Mucosa of rectum (tissue), 2 donors: ENCODE results near the gene ATG13.
A peak's percentile ranks its signal among the peaks of the same experiment; 100 is the strongest.
"Not testable (repeated sequence)": the region's sequence is repeated elsewhere in the genome, so short reads cannot be mapped to it uniquely, and the experiment has no call there.

Experiments used
- H3K27ac ChIP-seq, 2 donors: one replicate each; pipeline ENCODE4 v1.7.0; 2013; ENCODE audit warnings: inconsistent platforms in 2 of 2, low read depth in 2 of 2, low read length in 2 of 2
- H3K27me3 ChIP-seq, 2 donors: one replicate each; pipeline ENCODE4 v1.7.0; 2013; ENCODE audit warnings: low read length in 2 of 2; ENCODE audit not compliant: control insufficient read depth in 2 of 2, insufficient read depth in 2 of 2
- H3K36me3 ChIP-seq, 2 donors: one replicate each; pipeline ENCODE4 v1.7.0; 2013; ENCODE audit warnings: low read length in 2 of 2; ENCODE audit not compliant: control insufficient read depth in 2 of 2, insufficient read depth in 2 of 2
- H3K4me1 ChIP-seq, 2 donors: one replicate each; pipeline ENCODE4 v1.7.0; 2013; ENCODE audit warnings: low read length in 2 of 2, mild to moderate bottlenecking in 1 of 2; ENCODE audit not compliant: control insufficient read depth in 2 of 2, insufficient read depth in 2 of 2
- H3K4me3 ChIP-seq, 2 donors: one replicate each; pipeline ENCODE4 v1.7.0; 2013; ENCODE audit warnings: low read length in 2 of 2
- H3K9ac ChIP-seq, 2 donors: one replicate each; pipeline ENCODE4 v1.7.0; 2013; ENCODE audit warnings: low read length in 2 of 2, low read depth in 1 of 2, mild to moderate bottlenecking in 1 of 2
- H3K9me3 ChIP-seq, 2 donors: one replicate each; pipeline ENCODE4 v1.7.0; 2013; ENCODE audit warnings: low read length in 2 of 2; ENCODE audit not compliant: control insufficient read depth in 2 of 2
- donor health status: healthy.
- donor health status: Normal muscosa, but diverticular disease.

ATG13 gene

DNA sequence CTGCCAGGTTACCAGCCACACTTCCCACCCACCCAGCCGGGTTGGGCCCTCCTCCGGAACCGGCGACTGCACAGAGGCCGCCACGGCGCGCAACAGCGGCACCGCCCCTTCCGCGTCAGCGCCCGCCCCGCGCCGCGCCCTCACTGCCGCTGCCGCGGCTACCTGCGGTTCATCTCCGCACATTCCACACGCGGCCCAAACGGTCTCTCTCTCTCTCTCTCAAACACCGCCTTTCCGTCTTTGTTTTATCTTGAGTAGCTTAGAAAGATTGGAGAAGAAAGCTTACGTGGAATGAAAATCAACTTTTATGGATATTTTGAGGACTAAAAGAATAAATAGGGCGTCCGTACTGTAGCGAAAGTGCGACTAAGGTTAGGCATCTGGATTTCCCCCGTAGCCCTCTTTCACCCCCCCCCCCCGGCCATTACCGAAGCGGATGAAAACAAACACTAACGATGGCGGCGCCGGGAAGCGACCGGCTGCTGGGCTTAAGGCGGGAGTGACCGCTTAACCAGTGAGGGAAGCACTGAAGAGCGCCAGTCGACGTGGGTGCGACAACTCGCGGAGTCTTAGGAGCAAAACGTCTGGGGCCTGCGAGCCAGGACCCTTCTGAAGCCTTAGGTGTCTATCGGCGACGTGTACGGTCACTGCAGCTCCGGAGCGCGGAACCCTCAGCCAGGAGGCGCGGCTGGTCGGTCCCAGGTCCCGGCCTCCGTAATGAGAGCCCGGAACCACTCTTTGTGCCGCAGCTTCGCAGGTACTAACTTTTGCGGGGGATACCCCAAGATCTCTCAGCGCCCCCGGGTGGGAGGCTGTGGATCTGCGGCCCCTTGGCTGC lies at the start of gene ATG13, which contains the start of gene HARBI1:
Gene ATG13, plus strand, starts transcription at position 420 of the 838 bp plus-strand sequence. CDS start 26,739 bp downstream, outside the sequence.
Gene HARBI1, minus strand, starts transcription at position 94 of the 838 bp plus-strand sequence. CDS start 990 bp downstream, outside the sequence.
- H3K36me3 ChIP-seq: peaks cover 0 to 5% of the 10 kb centered on the region in 2 donors
- H3K27me3 ChIP-seq: no peaks in the 10 kb centered on the region
- H3K9me3 ChIP-seq: no peaks in the 10 kb centered on the region
- peak within 1 kb of the TSS; percentile 92 to 97 for H3K4me3 ChIP-seq
- peak within 1 kb of the TSS; percentile 97 to 98 for H3K27ac ChIP-seq
- peaks cover 7 to 18% of the 10 kb centered on the region in 2 donors for H3K4me1 ChIP-seq
- peak within 1 kb of the TSS; percentile 96 to 99 for H3K9ac ChIP-seq

DNA sequence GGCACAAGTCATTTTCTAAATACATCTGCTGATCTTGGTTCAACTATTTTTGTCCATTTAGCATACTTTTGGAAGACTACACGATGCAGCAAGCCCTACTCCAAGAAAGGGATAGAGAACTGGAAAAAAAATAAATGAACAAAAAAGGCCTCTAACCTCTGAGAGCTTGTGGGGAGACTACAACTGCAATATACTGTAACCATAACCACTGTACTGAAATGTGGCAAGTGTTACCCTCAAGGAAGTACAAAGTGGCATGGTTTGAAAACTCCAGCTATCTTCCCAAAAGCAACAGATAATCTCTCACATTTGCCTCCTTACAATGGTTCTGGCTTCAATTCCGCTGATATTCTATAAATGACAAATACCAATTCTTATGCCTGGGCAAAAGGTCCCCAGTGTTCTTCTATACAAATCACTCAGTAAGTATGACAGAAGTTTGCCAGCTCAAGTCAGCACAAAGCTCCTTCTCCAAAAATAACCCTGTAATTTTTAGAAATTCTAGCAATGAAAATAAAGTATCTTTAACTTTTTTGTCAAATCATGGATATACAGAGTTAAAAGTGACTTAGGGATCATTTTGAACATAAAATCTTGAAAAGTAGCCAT lies 46.5 kb upstream of the ATG13 start:
- no peaks in the 10 kb centered on the region for H3K4me1 ChIP-seq
- no peaks in the 10 kb centered on the region for H3K36me3 ChIP-seq
- H3K9me3 ChIP-seq: no peaks in the 10 kb centered on the region
- H3K27me3 ChIP-seq: no peaks in the 10 kb centered on the region
- no peak overlapping the region for H3K4me3 ChIP-seq
- H3K9ac ChIP-seq: no peak overlapping the region
- H3K27ac ChIP-seq: no peak overlapping the region

DNA sequence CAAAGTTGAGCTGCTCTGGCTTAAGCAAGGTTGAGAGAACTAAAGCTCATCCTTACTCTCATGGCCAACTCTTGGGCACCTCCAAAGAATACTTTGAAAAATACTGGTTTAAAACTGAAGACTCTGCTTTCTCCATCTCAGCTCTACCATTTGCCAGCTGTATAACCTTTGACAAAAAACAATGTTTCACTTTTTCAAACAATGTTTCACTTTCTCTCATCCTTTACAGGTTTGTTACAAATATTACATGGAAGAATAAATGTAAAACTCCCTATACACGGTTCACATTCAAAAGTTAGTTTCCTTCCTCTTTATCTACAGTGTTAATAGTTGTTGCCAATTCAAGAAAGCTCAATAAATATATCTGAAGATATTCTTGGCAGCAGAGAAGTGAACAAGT lies 42.7 kb upstream of the ATG13 start:
- no peak overlapping the region for H3K4me3 ChIP-seq
- H3K9me3 ChIP-seq: no peaks in the 10 kb centered on the region
- no peak overlapping the region for H3K9ac ChIP-seq
- no peaks in the 10 kb centered on the region for H3K4me1 ChIP-seq
- H3K27ac ChIP-seq: no peak overlapping the region
- no peaks in the 10 kb centered on the region for H3K36me3 ChIP-seq
- H3K27me3 ChIP-seq: no peaks in the 10 kb centered on the region

GRCh38 chr11:46577058-46577457 lies 40.3 kb upstream of the ATG13 start:
- Histone ChIP-seq H3K4me3 (no peak overlapping the region), H3K9ac (no peak overlapping the region), H3K27me3 (no peaks in the 10 kb centered on the region), H3K4me1 (peaks cover 0 to 2% of the 10 kb centered on the region in 2 donors), H3K36me3 (no peaks in the 10 kb centered on the region), H3K9me3 (no peaks in the 10 kb centered on the region), H3K27ac (no peak overlapping the region)

GRCh38 chr11:46582588-46582987 lies 34.8 kb upstream of the ATG13 start:
- H3K9ac ChIP-seq: no peak overlapping the region
- H3K4me1 ChIP-seq: peaks cover 0 to 2% of the 10 kb centered on the region in 2 donors
- H3K27me3 ChIP-seq: no peaks in the 10 kb centered on the region

GRCh38 chr11:46583513-46583912 lies 33.8 kb upstream of the ATG13 start:
- not testable (repeated sequence) for H3K36me3 ChIP-seq, H3K9me3 ChIP-seq, H3K4me3 ChIP-seq, H3K27ac ChIP-seq, H3K9ac ChIP-seq, H3K4me1 ChIP-seq, H3K27me3 ChIP-seq

More at GRCh38 chr11:46582588-46582987, 34.8 kb upstream of the ATG13 start:
- Histone ChIP-seq H3K9me3 (no peaks in the 10 kb centered on the region), H3K4me3 (no peak overlapping the region), H3K27ac (no peak overlapping the region), H3K36me3 (no peaks in the 10 kb centered on the region)

DNA sequence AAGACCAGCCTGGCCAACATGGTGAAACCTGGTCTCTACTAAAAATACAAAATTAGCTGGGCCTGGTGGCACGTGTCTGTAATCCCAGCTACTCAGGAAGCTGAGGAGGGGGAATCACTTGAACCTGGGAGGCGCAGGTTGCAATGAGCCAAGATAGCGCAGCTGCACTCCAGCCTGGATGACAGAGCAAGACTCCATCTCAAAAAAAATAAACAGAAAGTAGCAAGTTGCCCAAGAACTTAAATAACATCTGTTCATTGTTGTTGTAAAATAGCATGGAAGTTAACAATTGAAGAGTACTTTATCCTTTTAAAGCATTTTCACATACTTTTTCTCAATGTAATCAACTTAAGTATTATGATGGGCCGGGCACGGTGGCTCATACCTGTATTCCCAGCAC lies 29.2 kb upstream of the ATG13 start:
- Histone ChIP-seq H3K27ac (no peak overlapping the region), H3K36me3 (no peaks in the 10 kb centered on the region), H3K9me3 (no peaks in the 10 kb centered on the region), H3K4me1 (peaks cover 12 to 15% of the 10 kb centered on the region in 2 donors), H3K4me3 (no peak overlapping the region), H3K27me3 (no peaks in the 10 kb centered on the region), H3K9ac (no peak overlapping the region)

- Histone ChIP-seq H3K9ac (no peak overlapping the region), H3K4me3 (no peak overlapping the region), H3K36me3 (no peaks in the 10 kb centered on the region), H3K27ac (no peak overlapping the region), H3K9me3 (no peaks in the 10 kb centered on the region), H3K27me3 (no peaks in the 10 kb centered on the region), H3K4me1 (peaks cover 12 to 18% of the 10 kb centered on the region in 2 donors)
Observed at GRCh38 chr11:46588915-46589314, 28.4 kb upstream of the ATG13 start.

GRCh38 chr11:46590740-46591605 lies 26.4 kb upstream of the ATG13 start:
- H3K9me3 ChIP-seq: no peaks in the 10 kb centered on the region
- no peaks in the 10 kb centered on the region for H3K36me3 ChIP-seq
- H3K4me1 ChIP-seq: peaks cover 20 to 23% of the 10 kb centered on the region in 2 donors
- peak overlapping the region in 1 of 2 donors; percentile 22 for H3K4me3 ChIP-seq
- H3K9ac ChIP-seq: no peak overlapping the region
- no peak overlapping the region for H3K27ac ChIP-seq
- no peaks in the 10 kb centered on the region for H3K27me3 ChIP-seq
